GM21825 (cell line): ENCODE results near the gene CEP192.

Experiments
- ATAC-seq: cut with Tn5 transposase; IDR thresholded peaks from one replicate; pipeline ENCODE4 v1.9.1; 2021; ENCODE audit warnings: mild to moderate bottlenecking, moderate library complexity; ENCODE audit not compliant: unreplicated experiment

The CEP192 gene

GRCh38 chr18:13099113-13099512 lies 108.0 kb downstream of the CEP192 start:
- ATAC-seq, result no peak

- ATAC-seq, result no peak
Measured at GRCh38 chr18:13100942-13101658, 109.9 kb downstream of the CEP192 start.

GRCh38 chr18:13101659-13102197 lies 110.6 kb downstream of the CEP192 start:
- no peak for ATAC-seq

GRCh38 chr18:13103366-13103765 lies 112.2 kb downstream of the CEP192 start:
- no peak for ATAC-seq

GRCh38 chr18:13105059-13105458 lies 113.9 kb downstream of the CEP192 start:
- no peak for ATAC-seq

GRCh38 chr18:13107074-13107473 lies 115.9 kb downstream of the CEP192 start:
- ATAC-seq, result no peak

- ATAC-seq, result no peak
Measured at GRCh38 chr18:13108330-13108729, 117.2 kb downstream of the CEP192 start.

- ATAC-seq, result no peak
Measured at GRCh38 chr18:13110559-13110958, 119.4 kb downstream of the CEP192 start.

- no peak for ATAC-seq
Measured at GRCh38 chr18:13112982-13113381, 121.8 kb downstream of the CEP192 start.

- no peak for ATAC-seq
Measured at GRCh38 chr18:13120255-13120654, 129.1 kb downstream of the CEP192 start.

- ATAC-seq, result no peak
Measured at GRCh38 chr18:13120983-13121441, 129.8 kb downstream of the CEP192 start.

GRCh38 chr18:13124411-13124810 lies 133.2 kb downstream of the CEP192 start:
- no peak for ATAC-seq

- no peak for ATAC-seq
Measured at GRCh38 chr18:13125191-13125590, 134.0 kb downstream of the CEP192 start.

GRCh38 chr18:13126966-13127598 lies 135.9 kb downstream of the CEP192 start:
- ATAC-seq, result no peak

GRCh38 chr18:13131283-13131682 lies 140.1 kb downstream of the CEP192 start:
- no peak for ATAC-seq

- no peak for ATAC-seq
Measured at GRCh38 chr18:13134551-13135401, 143.6 kb downstream of the CEP192 start.

- no peak for ATAC-seq
Measured at GRCh38 chr18:13136056-13136903, 145.1 kb downstream of the CEP192 start.

GRCh38 chr18:13136904-13137669 lies 145.9 kb downstream of the CEP192 start:
- ATAC-seq, result no peak

GRCh38 chr18:13137670-13138419 lies 146.7 kb downstream of the CEP192 start:
- ATAC-seq, result peak; percentile 54
